H9 (cell line): Measurements from ENCODE around the gene KCNAB1. TPM values are rescaled to one million over a fixed set of nuclear protein-coding genes. Genes with fewer than 3 reads are reported as not detected.

Source experiments
- DNase-seq: peaks from one replicate; pipeline ENCODE4 v3.0.0-alpha.2; 2017
- H2AFZ ChIP-seq: one replicate; pipeline ENCODE4 v1.6.1; 2013; ENCODE audit warnings: mild to moderate bottlenecking, low read length, control low read depth, moderate library complexity
- H2AK5ac ChIP-seq: 2 replicates; pipeline ENCODE4 v1.6.1; 2013; ENCODE audit warnings: low read length, control low read depth, mixed read lengths; ENCODE audit not compliant: insufficient read length
- H2BK120ac ChIP-seq: one replicate; pipeline ENCODE4 v1.6.1; 2013; ENCODE audit warnings: low read depth, mild to moderate bottlenecking, low read length, control low read depth, inconsistent platforms; ENCODE audit not compliant: poor library complexity, severe bottlenecking
- H2BK12ac ChIP-seq: 2 replicates; pipeline ENCODE4 v1.6.1; 2013; ENCODE audit warnings: low read length, control low read depth, mixed read lengths, low read depth; ENCODE audit not compliant: insufficient read length
- H2BK15ac ChIP-seq: 2 replicates; pipeline ENCODE4 v1.6.1; 2013; ENCODE audit warnings: low read depth, low read length, control low read depth
- H2BK20ac ChIP-seq: one replicate; pipeline ENCODE4 v1.6.1; 2013; ENCODE audit warnings: low read depth, mild to moderate bottlenecking, low read length, control low read depth, inconsistent platforms; ENCODE audit not compliant: poor library complexity, severe bottlenecking
- H2BK5ac ChIP-seq: 2 replicates; pipeline ENCODE4 v1.6.1; 2013; ENCODE audit warnings: low read length, control low read depth, mixed read lengths; ENCODE audit not compliant: insufficient read length
- H3K14ac ChIP-seq: 2 replicates; pipeline ENCODE4 v1.6.1; 2013; ENCODE audit warnings: low read length, control low read depth; ENCODE audit not compliant: insufficient read depth
- H3K18ac ChIP-seq: 2 replicates; pipeline ENCODE4 v1.6.1; 2013; ENCODE audit warnings: low read depth, mild to moderate bottlenecking, mixed read lengths, low read length, control low read depth; ENCODE audit not compliant: insufficient read length
- H3K23ac ChIP-seq: 2 replicates; pipeline ENCODE4 v1.6.1; 2013; ENCODE audit warnings: low read length, control low read depth, mixed read lengths, low read depth; ENCODE audit not compliant: insufficient read length
- H3K23me2 ChIP-seq: 2 replicates; pipeline ENCODE4 v1.6.1; 2013; ENCODE audit warnings: low read depth, mild to moderate bottlenecking, mixed read lengths, low read length, control low read depth; ENCODE audit not compliant: insufficient read length, poor library complexity, severe bottlenecking
- H3K27ac ChIP-seq: 2 replicates; pipeline ENCODE4 v1.5.1; 2013; ENCODE audit warnings: low read length, control low read depth, mixed read lengths, low read depth; ENCODE audit not compliant: insufficient read length
- H3K27me3 ChIP-seq: 2 replicates; pipeline ENCODE4 v1.6.1; 2013; ENCODE audit warnings: low read length, control low read depth, inconsistent platforms; ENCODE audit not compliant: insufficient read depth
- H3K4ac ChIP-seq: 2 replicates; pipeline ENCODE4 v1.6.1; 2013; ENCODE audit warnings: low read depth, mild to moderate bottlenecking, control low read depth, inconsistent platforms, low read length, moderate library complexity
- H3K4me1 ChIP-seq: 2 replicates; pipeline ENCODE4 v1.6.1; 2013; ENCODE audit warnings: low read length, control low read depth, inconsistent platforms; ENCODE audit not compliant: insufficient read depth
- H3K4me2 ChIP-seq: 2 replicates; pipeline ENCODE4 v1.6.1; 2013; ENCODE audit warnings: low read length, control low read depth, mixed read lengths; ENCODE audit not compliant: insufficient read length, insufficient read depth
- H3K56ac ChIP-seq: 2 replicates; pipeline ENCODE4 v1.6.1; 2013; ENCODE audit warnings: low read depth, mild to moderate bottlenecking, mixed read lengths, low read length, control low read depth; ENCODE audit not compliant: insufficient read length
- H3K79me1 ChIP-seq: 2 replicates; pipeline ENCODE4 v1.6.1; 2013; ENCODE audit warnings: low read depth, mild to moderate bottlenecking, moderate library complexity, low read length, control low read depth, inconsistent platforms; ENCODE audit not compliant: insufficient read depth, poor library complexity, severe bottlenecking
- H3K79me2 ChIP-seq: 2 replicates; pipeline ENCODE4 v1.6.1; 2013; ENCODE audit warnings: low read length, control low read depth, inconsistent platforms; ENCODE audit not compliant: insufficient read depth
- H3K9ac ChIP-seq: 2 replicates; pipeline ENCODE4 v1.6.1; 2013; ENCODE audit warnings: low read length, control low read depth, mixed read lengths; ENCODE audit not compliant: insufficient read length; ENCODE audit errors: extremely low read depth
- H3K9me3 ChIP-seq: one replicate; pipeline ENCODE4 v1.6.1; 2013; ENCODE audit warnings: low read depth, low read length, inconsistent platforms; ENCODE audit not compliant: control insufficient read depth
- H3T11ph ChIP-seq: one replicate; pipeline ENCODE4 v1.6.1; 2013; ENCODE audit warnings: mild to moderate bottlenecking, low read length, control low read depth, inconsistent platforms
- H4K20me1 ChIP-seq: one replicate; pipeline ENCODE4 v1.6.1; 2013; ENCODE audit not compliant: control insufficient read depth, insufficient read length, insufficient read depth
- H4K5ac ChIP-seq: 2 replicates; pipeline ENCODE4 v1.6.1; 2013; ENCODE audit warnings: low read depth, mild to moderate bottlenecking, mixed read lengths, low read length, control low read depth; ENCODE audit not compliant: insufficient read length
- H4K8ac ChIP-seq: replicated peaks from 2 replicates; pipeline ENCODE4 v1.6.1; 2013; ENCODE audit warnings: low read length, control low read depth, mixed read lengths, low read depth; ENCODE audit not compliant: insufficient read length
- H4K91ac ChIP-seq: 2 replicates; pipeline ENCODE4 v1.6.1; 2013; ENCODE audit warnings: low read depth, mild to moderate bottlenecking, moderate library complexity, mixed read lengths, low read length, control low read depth; ENCODE audit not compliant: insufficient read length
- H3K27ac Mint-ChIP-seq, 3 experiments: 2 replicates in 2 of 3; 3 replicates in 1 of 3; pipeline ENCODE4 v1.8.0; 2020 to 2021; ENCODE audit warnings: mixed read lengths in 3 of 3, mild to moderate bottlenecking in 1 of 3, moderate library complexity in 1 of 3
- H3K27me3 Mint-ChIP-seq: 2 replicates; pipeline ENCODE4 v1.8.0; 2021; ENCODE audit warnings: low read depth, mild to moderate bottlenecking, moderate library complexity, mixed read lengths
- H3K36me3 Mint-ChIP-seq, 3 experiments: 2 replicates in 2 of 3; 3 replicates in 1 of 3; pipeline ENCODE4 v1.8.0; 2020 to 2021; ENCODE audit warnings: low read depth in 3 of 3, mixed read lengths in 3 of 3; ENCODE audit not compliant: insufficient read depth in 1 of 3
- H3K4me1 Mint-ChIP-seq, 2 experiments: 2 replicates each; pipeline ENCODE4 v1.8.0; 2020; ENCODE audit warnings: mixed read lengths in 2 of 2
- H3K4me3 Mint-ChIP-seq, 2 experiments: 2 replicates in 1 of 2; 3 replicates in 1 of 2; pipeline ENCODE4 v1.8.0; 2020 to 2021; ENCODE audit warnings: mild to moderate bottlenecking in 2 of 2, mixed read lengths in 2 of 2, moderate library complexity in 1 of 2
- H3K9me3 Mint-ChIP-seq, 2 experiments: 2 replicates in 1 of 2; 3 replicates in 1 of 2; pipeline ENCODE4 v1.8.0; 2020; ENCODE audit warnings: mild to moderate bottlenecking in 2 of 2, mixed read lengths in 2 of 2, moderate library complexity in 1 of 2
- WGBS: extraction: QIAGEN DNeasy Blood & Tissue Kit; methylation state at CpG from one replicate; pipeline ENCODE4 v1.1.7; 2013; ENCODE audit warnings: missing lambda C conversion rate, low lambda C conversion rate, mixed read lengths; ENCODE audit not compliant: insufficient read length; ENCODE audit errors: extremely low coverage; 5-methylcytosine and 5-hydroxymethylcytosine counted together
- total RNA-seq: library from RNA; stranded (reverse); gene quantifications from 2 replicates; pipeline ENCODE4 v1.2.1, GENCODE V29; 2021
- TF ChIP-seq, protein P1 (sequence below): fragments of 200-600 bp; sonication (generic); conservative IDR thresholded peaks from 3 replicates; pipeline ENCODE4 v1.8.0; 2021; ENCODE audit warnings: antibody characterized with exemption, mild to moderate bottlenecking

Gene KCNAB1
- total RNA-seq, 1 experiment from 2014 or later = 3.7 TPM

DNA sequence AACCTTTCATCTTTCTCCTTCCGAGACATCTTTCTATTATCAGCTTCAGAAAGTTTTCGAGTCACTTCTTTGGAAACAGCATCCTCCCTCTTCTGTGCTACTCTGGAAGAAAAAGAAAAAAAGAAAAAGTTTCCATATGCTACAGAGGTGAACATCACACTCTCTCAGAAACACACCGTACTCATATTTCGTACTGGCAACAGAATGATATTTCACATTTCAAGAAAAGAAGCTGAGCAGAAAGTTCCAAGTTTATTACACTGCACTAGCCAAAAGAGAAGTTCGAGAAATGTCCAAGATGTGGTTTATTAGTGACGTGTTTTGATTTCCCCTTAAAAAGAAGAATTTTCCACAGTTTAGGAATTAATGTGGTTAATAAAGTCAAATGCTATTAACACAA, 428.5 kb downstream of the KCNAB1 start:
- DNase-seq = no peak
- Histone ChIP-seq H4K8ac (no peak overlapping the region), H3K4me2 (no peak overlapping the region), H2BK120ac (no peak overlapping the region), H3K9me3 (no peaks in the 10 kb centered on the region), H3K14ac (no peak overlapping the region), H4K5ac (no peak overlapping the region), H2BK15ac (no peak overlapping the region), H3K79me2 (peaks cover 23% of the 10 kb centered on the region; the same call in 1 of the 2 replicates), H2BK5ac (no peak overlapping the region), H4K20me1 (no peaks in the 10 kb centered on the region), H3K18ac (no peak overlapping the region), H2BK12ac (no peak overlapping the region), H3K23me2 (peaks cover 2% of the 10 kb centered on the region), H3K27me3 (no peaks in the 10 kb centered on the region), H3K4ac (no peak overlapping the region), H3K79me1 (peaks cover 4% of the 10 kb centered on the region), H3K4me1 (no peaks in the 10 kb centered on the region), H2AK5ac (no peak overlapping the region), H3K27ac (no peak overlapping the region), H3K56ac (no peak overlapping the region), H3T11ph (no peak overlapping the region), H2BK20ac (no peak overlapping the region), H3K9ac (no peak overlapping the region), H2AFZ (no peak overlapping the region), H4K91ac (no peak overlapping the region), H3K23ac (no peak overlapping the region)
- H3K4me3 Mint-ChIP-seq = no peak overlapping the region
- H3K4me1 Mint-ChIP-seq = peaks cover 13 to 14% of the 10 kb centered on the region in 2 experiments
- no peaks in the 10 kb centered on the region for H3K27me3 Mint-ChIP-seq
- no peaks in the 10 kb centered on the region for H3K9me3 Mint-ChIP-seq
- H3K27ac Mint-ChIP-seq = no peak overlapping the region
- TF ChIP-seq, protein P1, sequence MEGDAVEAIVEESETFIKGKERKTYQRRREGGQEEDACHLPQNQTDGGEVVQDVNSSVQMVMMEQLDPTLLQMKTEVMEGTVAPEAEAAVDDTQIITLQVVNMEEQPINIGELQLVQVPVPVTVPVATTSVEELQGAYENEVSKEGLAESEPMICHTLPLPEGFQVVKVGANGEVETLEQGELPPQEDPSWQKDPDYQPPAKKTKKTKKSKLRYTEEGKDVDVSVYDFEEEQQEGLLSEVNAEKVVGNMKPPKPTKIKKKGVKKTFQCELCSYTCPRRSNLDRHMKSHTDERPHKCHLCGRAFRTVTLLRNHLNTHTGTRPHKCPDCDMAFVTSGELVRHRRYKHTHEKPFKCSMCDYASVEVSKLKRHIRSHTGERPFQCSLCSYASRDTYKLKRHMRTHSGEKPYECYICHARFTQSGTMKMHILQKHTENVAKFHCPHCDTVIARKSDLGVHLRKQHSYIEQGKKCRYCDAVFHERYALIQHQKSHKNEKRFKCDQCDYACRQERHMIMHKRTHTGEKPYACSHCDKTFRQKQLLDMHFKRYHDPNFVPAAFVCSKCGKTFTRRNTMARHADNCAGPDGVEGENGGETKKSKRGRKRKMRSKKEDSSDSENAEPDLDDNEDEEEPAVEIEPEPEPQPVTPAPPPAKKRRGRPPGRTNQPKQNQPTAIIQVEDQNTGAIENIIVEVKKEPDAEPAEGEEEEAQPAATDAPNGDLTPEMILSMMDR = no peak
- peaks cover 55 to 87% (median 78%) of the 10 kb centered on the region in 3 experiments; a peak in 6 of 7 replicates for H3K36me3 Mint-ChIP-seq
- no CpG with 5 or more reads among the region's 6 CpGs for WGBS
